Left kidney (tissue), 2 donors: ENCODE measurements around the gene SPAG16. TPM values are rescaled to one million over a fixed set of nuclear protein-coding genes. Genes with fewer than 3 reads are reported as not detected.
"Not testable (repeated sequence)": the region's sequence is repeated elsewhere in the genome, so short reads cannot be mapped to it uniquely, and the experiment has no call there.

Source experiments
- DNase-seq: peaks from one replicate; pipeline ENCODE4 v3.0.0-alpha.2; 2013
- polyA plus RNA-seq: library from polyadenylated mRNA; unstranded; fragments of 120-200 nt; gene quantifications from one replicate; pipeline ENCODE4 v1.2.1, GENCODE V29; 2013; ENCODE audit not compliant: insufficient read length

The SPAG16 gene
- polyA plus RNA-seq, 1 donor, result 71.7 TPM

DNA sequence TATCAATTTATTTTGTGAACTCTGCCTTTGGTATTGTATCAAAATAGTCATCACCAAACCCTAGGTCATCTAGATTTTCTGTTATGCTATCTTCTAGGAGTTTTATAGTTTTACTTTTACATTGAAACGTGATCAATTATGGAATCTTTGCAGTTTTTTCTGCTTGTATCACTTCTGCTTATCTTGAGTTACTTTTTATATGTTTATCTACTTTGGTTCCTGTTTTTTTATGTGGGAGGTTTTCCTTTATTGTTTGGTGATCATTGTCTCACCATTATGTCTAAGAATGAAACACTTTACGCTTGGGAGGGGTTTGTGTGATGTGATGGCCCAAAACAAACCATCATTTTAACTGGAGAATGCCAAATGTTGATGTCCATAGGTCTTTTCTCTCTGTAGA, 261.2 kb downstream of the SPAG16 start:
- DNase-seq, result no peak

DNA sequence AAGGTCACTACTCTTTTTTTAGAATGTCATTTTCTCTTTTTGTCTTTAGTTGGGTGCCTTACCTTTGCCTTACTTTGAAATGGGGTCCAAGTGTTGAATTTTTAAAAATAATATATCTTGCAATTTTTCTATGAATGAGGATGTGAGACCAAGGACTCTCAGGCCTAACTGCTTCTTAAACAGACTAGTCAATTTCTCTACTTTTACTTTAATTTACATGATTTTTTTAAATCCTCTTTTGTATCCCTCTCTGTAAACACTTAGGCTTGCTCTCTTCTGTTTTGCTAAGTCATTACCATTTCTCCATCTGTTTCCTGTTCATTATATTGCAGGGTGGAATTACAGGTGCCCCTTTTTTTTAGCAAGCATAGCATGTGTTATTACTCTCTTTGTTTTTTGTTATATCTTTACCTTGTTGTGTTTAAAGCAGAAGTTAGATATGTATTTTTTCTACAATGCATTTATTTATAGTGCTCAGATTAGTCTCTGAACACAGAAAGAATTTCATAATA, 261.8 kb downstream of the SPAG16 start:
- DNase-seq, result no peak

DNA sequence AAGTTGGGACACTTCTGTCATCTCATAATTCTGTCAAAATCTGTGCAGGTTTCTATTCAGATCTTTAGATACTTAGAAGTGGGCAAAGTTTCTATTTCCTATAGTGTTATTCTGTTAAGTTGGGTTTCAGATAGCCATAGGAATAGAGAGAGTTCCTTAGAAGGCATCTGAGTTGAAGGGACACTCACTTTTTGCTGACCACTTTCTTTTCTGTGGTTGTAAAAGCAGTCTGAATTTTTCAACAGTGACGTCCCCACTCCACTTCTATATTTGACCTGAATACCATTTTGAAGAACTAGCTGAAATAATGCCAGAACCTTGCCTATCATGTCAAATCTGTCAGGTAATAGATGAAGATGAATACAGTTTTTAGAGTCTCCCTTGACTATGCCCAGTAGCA, 267.3 kb downstream of the SPAG16 start:
- no peak for DNase-seq

DNA sequence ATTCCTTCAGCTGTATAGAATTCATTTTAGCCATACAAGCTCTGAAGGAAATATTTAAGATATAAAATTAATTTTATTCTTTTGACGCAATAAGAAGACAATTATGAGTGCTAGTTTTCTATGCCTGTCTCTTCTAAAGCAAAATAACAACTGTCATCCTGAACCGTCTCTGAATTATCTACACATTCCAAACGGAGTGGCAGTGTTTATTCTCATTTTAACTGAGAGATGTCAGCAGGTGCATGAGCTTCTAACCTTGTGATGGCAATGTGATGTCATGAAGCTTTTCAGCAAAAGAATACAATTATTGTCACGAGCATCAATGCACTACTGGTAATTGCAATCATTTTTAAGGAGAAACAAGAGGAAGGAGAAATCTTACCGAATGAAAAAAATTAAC, 274.8 kb downstream of the SPAG16 start:
- DNase-seq, result no peak

DNA sequence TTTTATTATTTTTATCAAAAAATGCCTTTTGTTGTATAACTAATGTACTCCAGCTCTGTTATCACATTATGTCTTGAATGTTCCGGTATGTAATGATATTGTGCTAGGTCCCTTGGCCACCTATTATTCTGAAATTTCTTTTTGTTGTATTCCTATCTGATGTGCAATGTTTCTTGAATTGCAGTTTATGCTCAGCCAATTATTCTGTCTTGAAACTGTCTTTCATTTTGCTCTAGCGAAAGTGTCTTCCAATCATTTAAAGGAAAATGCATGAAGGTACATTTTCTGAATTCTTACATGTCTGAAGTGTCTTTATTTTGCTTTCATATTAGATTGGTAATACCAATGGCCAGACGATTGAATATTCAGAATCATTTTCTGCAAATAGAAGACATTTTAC, 277.5 kb downstream of the SPAG16 start:
- DNase-seq, result no peak

DNA sequence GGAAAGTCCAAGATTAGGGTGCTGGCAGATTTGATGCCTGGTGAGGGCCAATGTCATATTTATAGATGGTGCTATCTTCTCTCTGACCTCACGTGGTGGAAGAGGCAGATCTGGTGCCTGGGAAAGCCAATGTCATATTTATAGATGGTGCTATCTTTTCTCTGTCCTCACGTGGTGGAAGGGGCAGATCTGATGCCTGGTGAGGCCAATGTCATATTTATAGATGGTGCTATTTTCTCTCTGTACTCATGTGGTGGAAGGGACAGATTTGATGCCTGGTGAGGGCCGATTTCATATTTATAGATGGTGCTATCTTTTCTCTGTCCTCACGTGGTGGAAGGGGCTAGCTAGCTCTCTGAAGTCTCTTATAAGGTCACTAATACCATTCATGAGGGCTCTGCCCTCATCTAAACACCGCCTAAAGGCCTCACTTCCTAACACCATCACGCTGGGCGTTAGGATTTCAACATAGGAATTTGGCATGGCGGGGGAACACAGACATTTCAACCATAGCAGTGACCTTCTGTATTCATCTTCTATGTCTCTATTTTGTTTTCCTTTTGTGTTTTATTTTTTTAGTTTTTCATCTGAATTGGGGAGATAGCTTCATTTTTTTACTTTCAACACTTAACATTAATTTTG, 278.4 kb downstream of the SPAG16 start:
- DNase-seq, result no peak

DNA sequence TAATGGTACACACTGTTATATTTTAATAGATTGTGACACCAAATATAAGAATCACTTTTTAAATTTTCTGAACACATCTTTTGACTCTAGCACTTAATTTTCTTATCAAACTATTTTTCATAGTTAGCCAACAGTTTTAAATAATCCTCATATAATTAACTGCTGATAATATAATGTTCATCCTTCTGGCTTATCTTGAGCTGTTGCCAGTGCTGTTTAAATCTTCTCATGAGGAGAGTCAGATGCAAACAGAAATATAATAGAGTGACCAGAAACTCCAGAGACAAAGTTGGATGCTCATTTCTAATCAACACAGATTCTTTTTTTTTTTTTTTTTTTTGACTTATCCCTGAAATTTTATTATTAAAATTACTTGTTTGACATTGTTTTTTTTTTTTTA, 282.6 kb downstream of the SPAG16 start:
- no peak for DNase-seq

DNA sequence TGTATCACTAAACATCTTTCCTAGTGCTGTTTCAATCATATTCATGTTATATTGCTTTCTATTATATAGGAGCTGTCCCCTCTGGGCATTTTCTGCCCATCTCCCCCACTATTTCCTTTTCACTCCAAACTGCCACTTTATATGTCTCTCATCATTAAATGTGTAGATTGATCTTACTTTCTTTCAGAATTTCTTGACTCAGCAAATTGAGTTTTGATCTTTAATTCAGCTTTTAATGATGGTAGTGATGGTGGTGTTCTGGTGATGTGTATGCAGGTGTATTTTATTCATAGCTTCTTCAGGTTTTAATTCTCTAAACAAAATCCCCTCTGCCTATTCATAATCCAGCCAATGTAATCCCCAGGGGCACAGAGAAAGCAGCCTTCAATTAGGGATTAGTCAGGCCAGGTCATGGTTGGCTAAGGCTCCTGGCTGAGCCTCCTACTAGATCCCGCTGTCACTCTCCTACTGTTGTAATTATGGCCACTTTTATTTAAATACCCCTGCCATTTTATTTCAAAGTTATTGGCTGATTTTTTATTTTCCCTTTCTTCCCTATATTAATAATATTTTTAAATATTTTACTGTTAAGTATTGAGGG, 325.4 kb downstream of the SPAG16 start:
- no peak for DNase-seq

DNA sequence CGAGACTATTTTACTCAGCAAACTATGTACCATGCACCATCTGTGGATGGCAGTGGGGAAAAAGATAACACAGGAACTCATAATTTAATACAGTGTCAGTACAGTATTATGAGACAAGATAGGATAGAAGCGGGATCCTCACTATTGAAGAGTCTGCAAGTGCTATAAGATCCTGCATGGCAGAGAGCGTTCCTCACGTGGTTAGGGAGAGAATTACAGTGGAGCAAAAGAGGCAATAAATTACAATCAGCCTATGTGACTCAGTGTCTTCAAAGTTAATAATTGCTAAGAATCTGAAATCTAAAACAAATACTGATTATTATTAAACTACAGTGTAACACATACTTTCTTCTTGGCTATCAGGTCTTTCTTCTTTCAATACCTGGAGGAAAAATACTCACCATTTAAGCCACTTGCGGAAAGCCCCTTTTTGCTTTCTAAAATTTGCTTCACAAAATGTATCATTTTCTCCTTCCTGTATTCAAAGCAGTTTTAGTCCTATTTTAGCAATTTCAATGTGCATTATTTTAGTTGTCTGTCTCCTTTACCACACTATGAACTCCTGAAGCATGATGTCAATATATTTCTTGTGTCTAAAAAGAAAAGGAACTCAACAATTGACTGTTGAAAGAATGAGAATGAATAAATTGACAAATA, 342.9 kb downstream of the SPAG16 start:
- no peak for DNase-seq

DNA sequence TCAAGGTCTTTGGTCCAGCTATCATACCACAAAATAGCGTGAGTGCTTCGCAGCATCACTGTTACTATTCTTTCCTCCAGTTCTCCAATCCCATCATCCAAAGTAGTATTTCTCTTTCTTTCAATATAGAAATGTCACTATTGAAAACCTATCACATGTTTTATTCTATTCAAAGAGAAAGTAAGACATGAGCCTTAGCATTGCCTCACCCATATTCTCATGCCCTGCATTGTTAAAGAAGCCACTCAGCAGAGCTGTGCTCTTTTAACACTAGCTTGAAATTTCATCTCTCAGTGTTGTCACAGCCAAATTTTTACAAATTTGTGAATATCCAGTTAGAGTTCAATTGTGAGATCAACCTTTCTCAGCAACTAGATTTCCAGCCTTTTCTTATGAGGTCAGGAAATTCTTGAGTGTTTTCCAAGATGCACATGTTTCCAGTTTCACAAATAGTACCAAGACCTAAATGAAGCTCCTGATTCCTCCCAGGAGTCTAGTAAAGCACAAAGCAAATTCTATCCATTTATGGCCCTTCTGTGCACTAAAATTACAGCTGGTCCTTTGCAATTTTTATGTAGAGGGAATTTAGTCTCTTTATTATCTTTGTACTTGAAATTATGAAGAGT, 343.7 kb downstream of the SPAG16 start:
- DNase-seq, result no peak

DNA sequence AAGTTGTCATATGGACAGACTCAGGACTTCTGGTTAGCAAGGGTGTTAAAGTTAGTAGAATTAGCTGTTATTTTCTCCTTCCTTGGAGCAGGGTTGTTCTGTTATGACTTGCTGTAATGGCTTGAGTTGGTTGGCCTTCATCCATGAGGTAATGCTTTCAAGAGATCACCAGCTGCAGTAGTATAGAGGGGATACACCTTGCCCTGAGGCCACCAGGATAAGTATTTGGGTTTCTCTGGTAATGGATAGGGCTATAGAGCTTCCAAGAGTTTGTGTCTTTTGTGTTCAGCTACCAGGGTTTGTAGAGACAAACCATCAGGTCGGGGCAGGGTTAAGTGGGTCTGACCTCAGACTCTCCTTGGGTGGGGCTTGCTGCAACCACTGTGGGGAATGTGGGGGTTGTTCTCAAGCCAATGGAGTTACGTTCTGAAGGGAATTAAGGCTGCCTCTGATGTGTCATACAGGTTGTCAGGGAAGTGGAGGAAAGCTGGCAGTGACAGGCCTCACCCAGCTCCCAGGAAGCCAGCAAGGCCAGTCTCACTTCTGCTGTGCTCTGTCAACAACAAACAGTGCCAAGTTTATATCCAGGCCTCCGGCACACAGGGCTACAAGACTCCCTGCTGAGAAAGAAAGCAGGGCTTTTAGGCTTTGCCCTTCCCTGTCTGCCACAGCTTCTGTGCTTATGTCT, 356.6 kb downstream of the SPAG16 start:
- no peak for DNase-seq

DNA sequence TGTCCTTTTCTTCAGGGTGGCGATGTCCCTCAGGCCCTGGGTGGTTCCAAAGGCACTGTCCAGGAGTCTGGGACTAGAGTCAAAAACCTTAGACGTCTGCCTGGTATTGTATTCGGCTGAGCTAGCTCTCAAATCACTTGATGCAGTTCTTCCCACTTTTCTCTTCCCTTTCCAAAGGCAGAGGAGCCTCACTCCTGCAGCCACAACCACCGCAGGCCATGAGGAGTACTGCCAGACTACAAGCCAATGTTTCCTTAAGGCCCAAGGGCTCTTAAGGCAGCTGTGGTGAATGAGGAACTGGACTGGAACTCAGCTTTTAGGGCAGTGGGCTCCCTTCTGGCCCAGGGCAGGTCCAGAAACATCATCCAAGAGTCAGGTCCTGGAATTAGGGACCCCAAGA, 360.7 kb downstream of the SPAG16 start:
- DNase-seq, result no peak

DNA sequence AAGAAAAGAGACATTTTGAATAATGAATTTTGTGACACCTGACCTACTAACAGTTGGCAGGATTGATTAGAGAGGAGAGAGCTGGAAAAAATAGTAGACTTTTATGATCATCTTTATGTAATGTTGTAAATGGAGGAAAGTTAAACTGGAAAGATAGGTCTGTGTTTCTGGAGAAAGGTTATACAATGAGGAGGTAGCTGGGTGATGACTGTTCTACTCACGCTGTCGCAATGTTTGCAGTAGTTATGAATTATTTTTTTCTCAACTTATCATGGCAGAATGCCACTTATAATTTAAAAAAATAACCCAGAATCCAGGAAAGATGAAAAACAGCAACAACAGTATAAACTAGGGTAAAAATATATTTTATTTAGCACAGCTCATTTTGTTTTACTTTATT, 364.9 kb downstream of the SPAG16 start:
- no peak for DNase-seq

DNA sequence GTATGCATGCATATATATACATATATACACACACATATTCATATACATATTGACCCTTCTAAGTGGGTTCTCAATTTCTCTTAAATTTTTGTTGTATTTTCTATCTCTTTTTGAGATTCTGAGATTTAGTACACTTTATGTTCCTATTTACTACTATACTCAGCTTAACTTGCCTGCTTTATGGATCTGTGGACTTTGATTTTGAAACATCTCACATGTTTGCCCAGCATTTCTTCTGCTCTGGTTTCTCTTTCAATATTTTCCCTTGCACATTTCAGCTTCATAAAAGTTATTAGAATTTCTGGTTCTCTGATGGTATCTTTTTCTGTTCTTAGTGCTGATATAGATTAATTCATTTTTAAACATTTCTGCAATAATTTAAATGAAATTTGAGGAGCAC, 380.6 kb downstream of the SPAG16 start:
- DNase-seq, result no peak

DNA sequence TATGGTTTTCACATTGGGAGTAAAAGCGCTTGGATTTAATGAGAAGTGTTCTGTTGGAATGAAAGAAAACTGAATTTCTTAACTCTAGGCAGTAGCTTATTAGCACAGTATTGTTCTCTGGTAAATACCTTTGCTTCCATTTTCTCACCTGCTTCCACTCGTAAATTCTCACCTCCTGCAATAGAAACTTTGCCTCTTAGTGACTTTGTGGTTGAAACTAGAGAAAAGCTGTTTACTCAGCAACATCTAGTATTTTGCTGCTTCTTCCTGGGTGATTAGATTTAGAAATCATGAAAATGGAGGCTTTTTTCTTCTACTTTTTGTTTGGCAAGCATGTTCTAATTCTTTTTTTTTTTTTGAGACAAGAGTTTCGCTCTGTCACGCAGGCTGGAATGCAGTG, 385.4 kb downstream of the SPAG16 start:
- no peak for DNase-seq

DNA sequence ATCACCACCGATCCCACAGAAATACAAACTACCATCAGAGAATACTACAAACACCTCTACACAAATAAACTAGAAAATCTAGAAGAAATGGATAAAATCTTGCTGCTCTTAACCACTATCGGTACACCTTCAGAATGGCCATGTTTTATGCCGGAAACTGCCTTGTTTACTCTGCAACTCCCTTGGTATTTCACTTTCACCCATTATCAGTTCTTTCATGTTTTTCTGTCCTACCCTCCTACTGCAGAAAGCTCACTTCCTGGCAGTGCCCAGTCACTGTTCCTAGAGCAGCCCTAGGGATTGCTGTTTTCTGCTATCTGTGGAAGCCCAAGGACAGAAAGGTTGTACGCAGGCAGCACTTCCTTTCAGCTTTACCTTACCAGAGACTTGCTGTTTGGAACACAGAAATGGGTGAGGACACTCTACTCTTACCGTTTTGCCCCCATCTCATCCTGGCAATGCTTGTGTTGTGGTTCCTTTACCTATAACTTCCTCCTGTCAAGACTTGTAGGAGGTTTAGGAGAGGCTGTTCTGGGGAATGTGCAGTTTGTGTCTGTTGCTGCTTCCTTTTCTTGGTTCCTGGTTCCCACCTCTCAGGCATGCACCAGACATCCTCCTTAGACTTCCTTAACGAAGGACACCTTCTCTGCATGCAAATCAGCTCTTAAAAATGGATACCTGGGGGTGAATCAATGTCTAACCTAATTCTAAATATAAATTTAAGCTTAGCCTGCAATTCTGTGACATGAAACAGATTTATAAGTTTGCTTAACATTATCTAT, 394.4 kb downstream of the SPAG16 start:
- DNase-seq, result no peak

DNA sequence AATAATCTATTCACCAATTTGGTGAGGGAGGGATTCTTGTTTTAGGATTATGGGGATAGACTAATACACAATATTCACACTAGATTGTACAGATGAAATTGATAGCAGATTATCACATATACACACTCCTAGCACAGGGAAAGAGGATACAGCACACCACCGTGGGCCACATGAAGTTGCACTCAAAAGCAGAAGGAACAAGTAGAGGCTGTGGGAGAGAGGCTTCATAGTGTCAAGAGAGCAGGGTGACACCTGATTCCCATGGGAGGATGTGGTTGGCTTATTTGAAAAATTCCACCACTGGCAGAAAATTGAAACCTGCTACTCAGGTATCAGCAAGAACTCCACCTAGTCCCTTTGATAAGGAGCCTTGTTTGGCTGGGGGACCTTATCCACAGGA, 395.6 kb downstream of the SPAG16 start:
- no peak for DNase-seq

DNA sequence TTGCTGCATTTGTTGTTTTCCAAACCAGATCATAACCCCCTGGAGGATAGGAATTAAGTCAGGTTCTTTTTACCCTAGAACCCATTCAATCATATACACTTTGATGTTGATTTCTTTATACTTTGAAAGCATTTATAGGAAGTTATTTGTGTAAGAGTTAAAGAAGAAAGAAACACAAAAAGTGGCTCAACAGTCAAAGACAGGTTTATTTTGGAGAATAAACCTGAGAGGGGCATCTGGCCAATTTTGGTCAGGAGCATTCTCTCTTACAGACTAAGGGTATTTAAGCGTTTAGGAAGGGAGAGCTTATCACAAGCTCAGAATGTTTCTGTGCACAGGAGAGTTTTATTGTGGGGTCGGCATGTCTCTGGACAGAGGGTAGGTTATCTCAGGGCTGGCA, 398.0 kb downstream of the SPAG16 start:
- DNase-seq, result no peak

DNA sequence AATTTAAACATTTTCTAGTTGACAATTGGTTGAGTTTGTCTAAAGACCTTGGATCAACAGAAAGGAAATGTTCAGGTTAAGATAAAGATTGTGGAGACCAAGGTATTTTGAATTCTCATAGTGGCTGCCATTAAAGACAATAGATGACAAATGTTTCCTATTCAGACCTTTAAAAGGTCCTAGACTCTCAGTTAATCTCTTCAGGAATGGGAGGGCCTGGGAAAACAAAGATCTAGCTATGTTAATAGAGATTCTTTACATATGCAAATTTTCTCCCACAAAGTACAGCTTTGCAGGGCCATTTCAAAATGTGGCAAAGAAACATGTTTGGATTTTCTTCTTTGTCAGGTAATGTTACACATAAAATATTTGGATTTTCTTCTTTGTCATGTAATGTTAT, 403.9 kb downstream of the SPAG16 start:
- no peak for DNase-seq

DNA sequence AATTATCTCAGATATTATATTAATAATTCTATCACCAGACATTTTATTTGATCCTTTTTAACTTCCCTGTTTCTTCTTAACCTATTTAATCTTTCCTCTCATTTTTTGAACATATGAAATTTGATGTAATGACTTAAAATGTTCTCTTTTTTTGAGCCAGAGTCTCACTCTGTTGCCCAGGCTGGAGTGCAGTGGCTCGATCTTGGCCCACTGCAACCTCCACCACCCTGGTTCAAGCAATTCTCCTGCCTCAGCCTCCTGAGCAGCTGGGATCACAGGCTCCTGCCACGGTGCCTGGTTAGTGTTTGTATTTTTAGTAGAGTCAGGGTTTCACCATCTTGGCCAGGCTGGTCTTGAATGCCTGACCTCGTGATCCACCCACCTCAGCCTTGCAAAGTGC, 404.6 kb downstream of the SPAG16 start:
- DNase-seq, result not testable (repeated sequence)

DNA sequence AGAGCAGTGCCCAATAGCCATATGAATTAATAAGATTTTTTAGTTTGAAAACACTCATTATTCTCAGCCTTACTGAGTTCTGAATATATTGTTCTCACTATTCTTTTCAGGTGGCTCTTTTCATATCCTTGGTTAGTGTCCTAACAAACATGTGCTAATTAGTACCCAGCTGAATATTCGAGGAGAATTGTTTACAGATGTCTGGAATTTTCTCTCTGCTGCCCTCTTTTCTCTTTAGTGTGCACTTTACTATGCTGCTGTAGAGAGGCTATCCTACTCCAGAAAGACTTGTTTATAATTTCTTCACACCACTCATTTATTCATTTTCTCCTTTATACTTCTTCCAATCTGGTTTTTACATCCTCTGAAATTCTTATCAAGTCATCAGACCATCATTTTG, 405.3 kb downstream of the SPAG16 start:
- no peak for DNase-seq

DNA sequence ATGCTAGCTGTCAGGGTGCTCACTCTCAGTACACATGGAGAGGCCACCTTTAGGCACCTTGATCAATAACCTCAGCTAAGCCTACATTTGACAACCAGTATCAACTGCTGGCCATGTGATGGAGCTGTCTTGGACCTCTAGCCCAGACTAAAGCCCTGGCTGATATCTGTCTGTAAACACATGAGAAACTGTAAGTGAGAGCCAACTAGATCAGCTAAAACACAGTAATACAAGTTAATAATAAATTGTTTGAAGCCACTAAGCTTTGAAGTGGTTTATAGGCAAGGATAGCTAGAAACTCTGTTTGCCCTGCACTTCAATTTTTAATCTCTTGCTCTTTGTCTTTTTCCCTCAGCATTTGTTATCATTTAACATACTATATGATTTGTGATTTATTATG, 407.1 kb downstream of the SPAG16 start:
- DNase-seq, result no peak
